CD14-positive monocyte (primary cell): ENCODE data around the gene TSPAN10. TPM values are rescaled to one million over a fixed set of nuclear protein-coding genes. Genes with fewer than 3 reads are reported as not detected.

Source experiments
- DNase-seq, 3 donors: peaks; one replicate each; pipeline ENCODE4 v3.0.0-alpha.2; 2011 to 2022
- H2AFZ ChIP-seq: 2 replicates; pipeline ENCODE4 v1.6.0; 2012; ENCODE audit warnings: mild to moderate bottlenecking, low read depth, low read length, inconsistent platforms; ENCODE audit not compliant: insufficient read depth, poor library complexity, severe bottlenecking
- H3K27ac ChIP-seq, 2 donors: 1 replicate in 1 of 2; 2 replicates in 1 of 2; pipeline ENCODE4 v1.5.1; 2012 to 2013; ENCODE audit warnings: low read length in 2 of 2, control low read depth in 1 of 2, inconsistent platforms in 1 of 2, low read depth in 1 of 2, mild to moderate bottlenecking in 1 of 2
- H3K27me3 ChIP-seq, 2 donors: one replicate each; pipeline versions ENCODE4 v1.6.0 to v1.6.1; 2011 to 2013; ENCODE audit warnings: low read length in 2 of 2; ENCODE audit not compliant: control insufficient read depth in 2 of 2, insufficient read depth in 2 of 2
- H3K36me3 ChIP-seq, 2 donors: replicated peaks in 1 of 2; 1 replicate in 1 of 2; 2 replicates in 1 of 2; pipeline versions ENCODE4 v1.5.1 to v1.6.1; 2012 to 2013; ENCODE audit warnings: low read length in 2 of 2, control low read depth in 1 of 2, inconsistent platforms in 1 of 2, mild to moderate bottlenecking in 1 of 2; ENCODE audit not compliant: insufficient read depth in 2 of 2, control insufficient read depth in 1 of 2
- H3K4me1 ChIP-seq, 2 donors: 1 replicate in 1 of 2; 2 replicates in 1 of 2; pipeline versions ENCODE4 v1.5.1 to v1.6.1; 2012 to 2013; ENCODE audit warnings: low read length in 2 of 2, control low read depth in 1 of 2, inconsistent platforms in 1 of 2, mild to moderate bottlenecking in 1 of 2, moderate library complexity in 1 of 2; ENCODE audit not compliant: insufficient read depth in 2 of 2, control insufficient read depth in 1 of 2
- H3K4me2 ChIP-seq: replicated peaks from 2 replicates; pipeline ENCODE3; 2012; ENCODE audit warnings: low read length, moderate library complexity, mild to moderate bottlenecking; ENCODE audit not compliant: poor library complexity, severe bottlenecking; ENCODE audit errors: extremely low read depth
- H3K4me3 ChIP-seq, 3 experiments: fragments of 200-600 bp in 1 of 3; sonication (generic) in 1 of 3; replicated peaks in 1 of 3; 1 replicate in 2 of 3; 2 replicates in 1 of 3; pipeline ENCODE4 v1.5.1; 2011 to 2013; ENCODE audit warnings: low read length in 3 of 3, mild to moderate bottlenecking in 3 of 3, control low read depth in 2 of 3, low read depth in 2 of 3, inconsistent platforms in 1 of 3, moderate library complexity in 1 of 3
- H3K79me2 ChIP-seq: 2 replicates; pipeline ENCODE4 v1.6.0; 2012; ENCODE audit warnings: mild to moderate bottlenecking, control low read depth, inconsistent platforms, low read length, moderate library complexity; ENCODE audit not compliant: insufficient read depth
- H3K9ac ChIP-seq: 2 replicates; pipeline ENCODE4 v1.6.0; 2017; ENCODE audit warnings: low read length, mild to moderate bottlenecking; ENCODE audit not compliant: insufficient read depth, poor library complexity, severe bottlenecking
- H3K9me3 ChIP-seq, 2 donors: replicated peaks in 1 of 2; 1 replicate in 1 of 2; 2 replicates in 1 of 2; pipeline versions ENCODE4 v1.5.1 to v1.6.1; 2012 to 2013; ENCODE audit warnings: low read length in 2 of 2, control low read depth in 1 of 2; ENCODE audit not compliant: control insufficient read depth in 1 of 2, insufficient read depth in 1 of 2
- H4K20me1 ChIP-seq: 2 replicates; pipeline ENCODE4 v1.6.0; 2012; ENCODE audit warnings: mild to moderate bottlenecking, low read length, control low read depth, moderate library complexity; ENCODE audit not compliant: insufficient read depth
- H3K27ac Mint-ChIP-seq, 7 donors: one replicate each; pipeline ENCODE4 v1.8.0; 2020; ENCODE audit warnings: mild to moderate bottlenecking in 7 of 7, mixed read lengths in 7 of 7, moderate library complexity in 6 of 7, inconsistent platforms in 2 of 7
- H3K27me3 Mint-ChIP-seq, 3 donors: one replicate each; pipeline ENCODE4 v1.8.0; 2021 to 2022; ENCODE audit warnings: low read depth in 3 of 3, mild to moderate bottlenecking in 3 of 3, mixed read lengths in 3 of 3, moderate library complexity in 3 of 3, inconsistent platforms in 1 of 3
- H3K36me3 Mint-ChIP-seq, 2 donors: one replicate each; pipeline ENCODE4 v1.8.0; 2020; ENCODE audit warnings: mixed read lengths in 2 of 2, inconsistent platforms in 1 of 2, mild to moderate bottlenecking in 1 of 2
- H3K4me1 Mint-ChIP-seq: one replicate; pipeline ENCODE4 v1.8.0; 2020; ENCODE audit warnings: mild to moderate bottlenecking, mixed read lengths
- H3K4me3 Mint-ChIP-seq, 2 donors: one replicate each; pipeline ENCODE4 v1.8.0; 2020; ENCODE audit warnings: mild to moderate bottlenecking in 2 of 2, mixed read lengths in 2 of 2, moderate library complexity in 1 of 2
- H3K9me3 Mint-ChIP-seq, 7 donors: one replicate each; pipeline ENCODE4 v1.8.0; 2020 to 2022; ENCODE audit warnings: mixed read lengths in 7 of 7, mild to moderate bottlenecking in 6 of 7, moderate library complexity in 6 of 7, inconsistent platforms in 2 of 7
- WGBS: methylation state at CpG from one replicate; pipeline ENCODE4 v1.1.5; 2013; ENCODE audit warnings: missing lambda C conversion rate; ENCODE audit not compliant: insufficient coverage; 5-methylcytosine and 5-hydroxymethylcytosine counted together
- intact Hi-C, 2 donors: fragments of 100-400 bp; cut with micrococcal nuclease; formaldehyde crosslinking; loops; one replicate each; pipeline versions ENCODE4 v1.15.0 to v1.15.1; 2023
- polyA plus RNA-seq, 3 donors: library from polyadenylated mRNA; depleted of rRNA in 1 of 3; unstranded in 2 of 3; stranded (reverse) in 1 of 3; fragments of 300-500 nt in 2 of 3; fragments of >200 nt in 1 of 3; fragmentation: Illumina TruSeq in 2 of 3; gene quantifications; 1 replicate in 2 of 3; 2 replicates in 1 of 3; pipeline ENCODE4 v1.2.3, GENCODE V29; 2012 to 2021
- TF ChIP-seq, protein P1 (sequence below): fragments of 200-600 bp; IDR thresholded peaks from one replicate; pipeline ENCODE4 v1.8.0; 2022; ENCODE audit warnings: antibody characterized with exemption, mild to moderate bottlenecking

Gene TSPAN10
- polyA plus RNA-seq, 3 donors = not detected

DNA sequence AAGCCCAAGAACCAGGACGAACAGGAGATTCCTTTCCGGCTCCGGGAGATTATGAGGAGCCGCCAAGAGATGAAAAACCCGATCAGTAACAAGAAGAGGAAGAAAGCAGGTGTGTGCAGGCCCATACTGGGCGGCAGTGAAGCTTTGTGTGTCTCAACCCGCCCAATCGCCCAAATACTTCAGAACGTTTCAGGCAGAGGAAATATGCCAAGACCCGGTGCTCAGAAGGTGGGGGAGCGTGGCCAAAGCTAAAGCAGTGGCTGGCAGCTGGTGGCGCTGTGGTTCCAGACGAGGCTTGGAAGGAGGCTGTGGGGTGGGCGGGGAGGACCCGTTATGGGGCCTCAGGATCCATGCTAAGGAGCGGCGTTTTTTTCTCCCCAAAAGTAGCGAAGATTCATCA is 30.8 kb downstream of the TSPAN10 start:
- peak overlapping the region in 4 of 7 donors; percentile 31 to 93 (median 76) for H3K27ac Mint-ChIP-seq
- peaks cover 24% of the 10 kb centered on the region for H3K4me1 Mint-ChIP-seq
- Histone ChIP-seq H3K9ac (no peak overlapping the region), H3K27me3 (no peaks in the 10 kb centered on the region), H3K79me2 (peaks cover 53% of the 10 kb centered on the region), H3K4me2 (peak overlapping the region; percentile 86), H2AFZ (no peak overlapping the region), H3K27ac (no peak overlapping the region), H4K20me1 (no peaks in the 10 kb centered on the region), H3K9me3 (no peaks in the 10 kb centered on the region), H3K4me3 (peak overlapping the region in 1 of 3 experiments; percentile 91), H3K4me1 (peaks cover 24 to 30% of the 10 kb centered on the region in 2 donors), H3K36me3 (peaks cover 33 to 53% of the 10 kb centered on the region in 2 donors)
- peaks cover 39 to 62% of the 10 kb centered on the region in 2 donors for H3K36me3 Mint-ChIP-seq
- H3K4me3 Mint-ChIP-seq = peak overlapping the region; percentile 83 to 92
- intact Hi-C loops = loop anchor here (1.0 to 5.0 kb wide), 3 partner anchors 16 to 45 kb away; partner anchors contain the start of genes ARL16 (in 1 of the 2), MRPL12 (in 1 of the 2) and SLC25A10 (in 1 of the 2)
- WGBS = 88% methylated on average over 17 of the region's 18 CpGs
- H3K27me3 Mint-ChIP-seq = peaks cover 0 to 2% (median 0%) of the 10 kb centered on the region in 3 donors
- no peaks in the 10 kb centered on the region for H3K9me3 Mint-ChIP-seq
- DNase-seq = no peak
- TF ChIP-seq, protein P1, sequence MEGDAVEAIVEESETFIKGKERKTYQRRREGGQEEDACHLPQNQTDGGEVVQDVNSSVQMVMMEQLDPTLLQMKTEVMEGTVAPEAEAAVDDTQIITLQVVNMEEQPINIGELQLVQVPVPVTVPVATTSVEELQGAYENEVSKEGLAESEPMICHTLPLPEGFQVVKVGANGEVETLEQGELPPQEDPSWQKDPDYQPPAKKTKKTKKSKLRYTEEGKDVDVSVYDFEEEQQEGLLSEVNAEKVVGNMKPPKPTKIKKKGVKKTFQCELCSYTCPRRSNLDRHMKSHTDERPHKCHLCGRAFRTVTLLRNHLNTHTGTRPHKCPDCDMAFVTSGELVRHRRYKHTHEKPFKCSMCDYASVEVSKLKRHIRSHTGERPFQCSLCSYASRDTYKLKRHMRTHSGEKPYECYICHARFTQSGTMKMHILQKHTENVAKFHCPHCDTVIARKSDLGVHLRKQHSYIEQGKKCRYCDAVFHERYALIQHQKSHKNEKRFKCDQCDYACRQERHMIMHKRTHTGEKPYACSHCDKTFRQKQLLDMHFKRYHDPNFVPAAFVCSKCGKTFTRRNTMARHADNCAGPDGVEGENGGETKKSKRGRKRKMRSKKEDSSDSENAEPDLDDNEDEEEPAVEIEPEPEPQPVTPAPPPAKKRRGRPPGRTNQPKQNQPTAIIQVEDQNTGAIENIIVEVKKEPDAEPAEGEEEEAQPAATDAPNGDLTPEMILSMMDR = no peak

DNA sequence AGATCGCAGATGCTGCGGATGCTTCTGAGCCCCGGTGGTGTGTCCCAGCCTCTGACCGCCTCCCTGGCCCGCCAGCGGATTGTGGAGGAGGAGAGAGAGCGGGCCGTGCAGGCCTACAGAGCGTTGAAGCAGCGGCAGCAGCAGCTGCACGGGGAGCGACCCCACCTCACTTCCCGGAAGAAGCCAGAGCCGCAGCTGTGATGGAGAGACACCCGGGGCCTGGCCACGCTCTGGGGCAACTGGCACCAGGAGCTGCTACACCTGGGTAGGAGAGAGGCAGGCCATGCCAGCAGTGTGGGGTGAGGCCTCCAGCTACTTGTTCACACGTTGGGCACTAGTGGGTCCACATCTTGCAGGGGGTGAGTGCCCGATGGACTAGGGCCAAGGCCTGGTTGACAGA is 35.5 kb downstream of the TSPAN10 start:
- Histone ChIP-seq H3K9me3 (no peaks in the 10 kb centered on the region), H2AFZ (no peak overlapping the region), H3K9ac (no peak overlapping the region), H3K27ac (no peak overlapping the region), H4K20me1 (peaks cover 5% of the 10 kb centered on the region), H3K4me2 (no peak overlapping the region), H3K36me3 (peaks cover 43 to 69% of the 10 kb centered on the region in 2 donors), H3K4me1 (peaks cover 7 to 11% of the 10 kb centered on the region in 2 donors), H3K79me2 (peaks cover 27% of the 10 kb centered on the region), H3K27me3 (no peaks in the 10 kb centered on the region), H3K4me3 (no peak overlapping the region)
- intact Hi-C loops = no loop called here
- Mint-ChIP-seq H3K4me3 (no peak overlapping the region), H3K36me3 (peaks cover 46 to 77% of the 10 kb centered on the region in 2 donors), H3K27ac (peak overlapping the region in 1 of 7 donors; percentile 64), H3K27me3 (peaks cover 0 to 2% (median 0%) of the 10 kb centered on the region in 3 donors), H3K4me1 (peaks cover 9% of the 10 kb centered on the region), H3K9me3 (peaks cover 0 to 3% (median 0%) of the 10 kb centered on the region in 7 donors)
- TF ChIP-seq, protein P1 = no peak
- WGBS = 98% methylated on average over 14 of the region's 18 CpGs
- DNase-seq = no peak
